Astrocyte of the cerebellum (primary cell): ENCODE results near the gene ANKRD33B.

Source experiments
- DNase-seq: peaks from one replicate; pipeline ENCODE4 v3.0.0-alpha.2; 2011; ENCODE audit warnings: low read depth
- H3K4me3 ChIP-seq: 2 replicates; pipeline ENCODE4 v1.5.1; 2011; ENCODE audit warnings: mild to moderate bottlenecking, low read depth, low read length, moderate library complexity
- in situ Hi-C: cut with HindIII; loops from 2 replicates; pipeline ENCODE4 v1.10.0; 2017; ENCODE audit warnings: low sequenced_read_pairs
- TF ChIP-seq, protein P1 (sequence below): IDR thresholded peaks from 2 replicates; pipeline ENCODE4 v1.5.1; 2012; ENCODE audit warnings: low read length, low read depth, moderate library complexity, mild to moderate bottlenecking; ENCODE audit errors: missing control alignments

ANKRD33B gene

DNA sequence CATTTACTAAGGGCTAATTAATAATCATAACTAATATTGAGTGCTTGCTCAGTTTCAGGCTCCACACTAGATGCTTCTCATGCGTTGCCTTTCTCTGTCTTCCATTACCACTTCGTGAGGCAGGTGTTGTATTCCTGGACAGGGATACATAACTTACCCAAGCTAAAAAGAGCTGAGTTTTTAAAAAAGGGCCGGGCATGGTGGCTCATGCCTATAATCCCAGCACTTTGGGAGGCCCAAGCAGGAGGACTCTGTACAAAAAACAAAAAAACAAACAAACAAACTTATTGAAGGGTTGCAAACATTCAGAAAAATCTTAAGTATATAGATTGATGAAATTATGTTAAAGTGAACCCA, 12.1 kb upstream of the ANKRD33B start:
- TF ChIP-seq, protein P1, sequence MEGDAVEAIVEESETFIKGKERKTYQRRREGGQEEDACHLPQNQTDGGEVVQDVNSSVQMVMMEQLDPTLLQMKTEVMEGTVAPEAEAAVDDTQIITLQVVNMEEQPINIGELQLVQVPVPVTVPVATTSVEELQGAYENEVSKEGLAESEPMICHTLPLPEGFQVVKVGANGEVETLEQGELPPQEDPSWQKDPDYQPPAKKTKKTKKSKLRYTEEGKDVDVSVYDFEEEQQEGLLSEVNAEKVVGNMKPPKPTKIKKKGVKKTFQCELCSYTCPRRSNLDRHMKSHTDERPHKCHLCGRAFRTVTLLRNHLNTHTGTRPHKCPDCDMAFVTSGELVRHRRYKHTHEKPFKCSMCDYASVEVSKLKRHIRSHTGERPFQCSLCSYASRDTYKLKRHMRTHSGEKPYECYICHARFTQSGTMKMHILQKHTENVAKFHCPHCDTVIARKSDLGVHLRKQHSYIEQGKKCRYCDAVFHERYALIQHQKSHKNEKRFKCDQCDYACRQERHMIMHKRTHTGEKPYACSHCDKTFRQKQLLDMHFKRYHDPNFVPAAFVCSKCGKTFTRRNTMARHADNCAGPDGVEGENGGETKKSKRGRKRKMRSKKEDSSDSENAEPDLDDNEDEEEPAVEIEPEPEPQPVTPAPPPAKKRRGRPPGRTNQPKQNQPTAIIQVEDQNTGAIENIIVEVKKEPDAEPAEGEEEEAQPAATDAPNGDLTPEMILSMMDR, result no peak
- no peak for DNase-seq
- no peak overlapping the region for H3K4me3 ChIP-seq
- in situ Hi-C loops, result no loop called here

DNA sequence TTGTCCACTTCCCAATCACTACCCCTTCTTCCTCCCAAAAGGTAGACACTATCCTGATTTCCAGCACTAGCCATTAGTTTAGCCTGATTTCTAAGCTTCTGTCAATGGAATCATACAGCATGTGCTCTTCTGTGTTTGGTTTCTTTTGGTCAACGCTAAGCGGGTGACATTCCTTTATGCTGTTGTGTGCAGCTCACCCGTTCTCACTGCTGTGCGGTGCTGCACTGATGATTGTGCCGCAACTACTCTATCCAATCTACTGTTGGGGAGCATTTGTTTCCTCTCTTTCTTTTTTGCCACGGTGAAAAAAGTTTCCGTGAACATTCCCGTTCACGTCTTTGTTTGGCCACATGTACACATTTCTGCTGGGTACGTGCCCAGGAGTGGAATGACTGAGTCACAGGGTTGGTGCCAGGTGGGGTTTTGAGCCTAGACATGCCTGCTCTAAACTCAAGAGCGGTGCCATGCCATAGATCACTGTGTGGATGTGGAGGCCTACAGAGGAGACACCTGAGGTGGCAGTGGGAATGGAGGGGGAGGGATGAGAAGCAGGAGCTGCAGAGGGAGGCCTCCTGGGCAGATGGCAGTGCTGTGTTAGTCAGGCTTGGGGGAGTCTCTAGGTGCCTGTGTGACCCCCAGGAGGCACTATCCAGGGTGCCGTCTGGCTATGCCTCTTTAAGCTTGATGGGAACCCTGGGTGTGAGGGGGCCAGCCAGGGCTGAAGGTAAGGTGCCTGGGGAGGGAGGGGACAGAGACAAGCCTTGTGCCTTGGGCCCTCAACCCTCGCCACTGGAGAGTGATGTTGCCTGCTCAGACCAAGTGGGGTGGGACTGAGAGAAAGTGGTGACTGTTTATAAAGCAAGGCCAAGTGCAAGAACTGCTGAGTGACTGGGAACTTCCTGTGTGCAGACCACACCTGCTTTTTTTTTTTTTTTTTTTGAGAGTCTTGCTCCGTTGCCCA, 11.4 kb upstream of the ANKRD33B start:
- no peak overlapping the region for H3K4me3 ChIP-seq
- no peak for DNase-seq
- TF ChIP-seq, protein P1, result no peak
- in situ Hi-C loops, result no loop called here

DNA sequence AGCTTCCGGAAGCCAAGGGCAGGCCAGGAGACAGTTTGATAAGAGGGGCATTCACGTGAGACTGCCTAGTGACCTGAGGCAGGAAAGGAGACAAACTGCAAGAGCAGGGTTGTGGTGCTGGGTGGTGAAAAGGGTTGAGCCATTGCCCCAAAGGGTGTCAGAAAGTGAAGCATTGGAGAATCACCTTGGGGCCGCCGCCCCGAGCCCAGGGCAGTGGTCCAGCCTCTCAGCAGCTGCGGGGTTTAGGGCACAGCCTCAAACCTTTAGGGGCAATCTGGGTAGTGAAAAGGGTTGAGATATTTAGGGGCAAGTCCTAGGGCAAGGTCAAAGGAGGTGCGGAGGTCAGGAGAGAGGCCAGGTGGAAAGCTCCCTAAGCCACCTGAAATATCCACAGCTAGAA, 10.4 kb upstream of the ANKRD33B start:
- H3K4me3 ChIP-seq, result no peak overlapping the region
- DNase-seq, result no peak
- in situ Hi-C loops, result no loop called here
- TF ChIP-seq, protein P1, result no peak

DNA sequence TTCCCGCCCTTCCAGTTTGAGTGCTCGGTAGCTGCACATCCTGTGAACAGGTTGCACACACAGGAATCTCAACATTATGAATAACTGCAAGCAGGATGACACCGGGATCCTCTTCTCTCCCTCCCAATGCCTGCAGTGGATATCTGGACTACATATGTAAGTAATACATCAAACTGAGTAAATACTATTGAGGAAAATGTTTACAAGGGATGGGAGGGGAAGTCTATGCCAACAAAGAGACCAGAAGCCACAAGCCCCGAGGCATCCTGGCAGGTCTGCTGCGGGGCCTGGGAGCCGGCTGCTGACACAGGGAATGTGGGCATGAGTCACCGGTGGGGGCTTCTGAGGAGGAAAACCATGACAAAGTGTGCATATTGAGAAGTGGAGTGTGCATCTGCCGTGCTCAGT, 8.6 kb upstream of the ANKRD33B start:
- peak; percentile 79 for DNase-seq
- no peak overlapping the region for H3K4me3 ChIP-seq
- in situ Hi-C loops, result no loop called here
- TF ChIP-seq, protein P1, result no peak

DNA sequence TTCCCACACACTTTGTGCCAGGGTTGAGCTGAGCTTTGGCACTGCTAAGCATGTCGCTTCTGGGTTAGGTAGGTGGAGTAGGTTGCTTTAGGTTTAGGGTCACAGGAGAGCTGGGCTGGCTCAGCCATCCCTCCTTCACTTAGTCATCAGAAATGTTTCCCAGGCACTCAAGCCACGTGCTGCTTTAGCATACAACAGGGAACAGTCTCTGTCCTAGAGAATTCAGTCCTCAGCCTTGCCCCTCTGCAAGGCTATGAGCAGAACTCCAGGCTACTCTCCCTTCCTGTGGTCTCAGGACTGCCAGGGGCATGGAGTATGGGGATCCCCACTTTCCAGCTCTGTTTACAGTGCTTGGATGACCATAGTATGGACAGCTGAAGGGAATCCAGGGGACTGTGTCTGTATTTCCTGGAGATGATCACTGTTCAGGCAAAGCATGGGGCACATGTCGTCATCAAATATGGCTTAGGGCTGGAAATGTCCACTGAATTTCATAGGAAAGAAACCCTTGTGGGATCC, 7.5 kb upstream of the ANKRD33B start:
- no peak overlapping the region for H3K4me3 ChIP-seq
- in situ Hi-C loops, result no loop called here
- TF ChIP-seq, protein P1, result no peak
- DNase-seq, result no peak

DNA sequence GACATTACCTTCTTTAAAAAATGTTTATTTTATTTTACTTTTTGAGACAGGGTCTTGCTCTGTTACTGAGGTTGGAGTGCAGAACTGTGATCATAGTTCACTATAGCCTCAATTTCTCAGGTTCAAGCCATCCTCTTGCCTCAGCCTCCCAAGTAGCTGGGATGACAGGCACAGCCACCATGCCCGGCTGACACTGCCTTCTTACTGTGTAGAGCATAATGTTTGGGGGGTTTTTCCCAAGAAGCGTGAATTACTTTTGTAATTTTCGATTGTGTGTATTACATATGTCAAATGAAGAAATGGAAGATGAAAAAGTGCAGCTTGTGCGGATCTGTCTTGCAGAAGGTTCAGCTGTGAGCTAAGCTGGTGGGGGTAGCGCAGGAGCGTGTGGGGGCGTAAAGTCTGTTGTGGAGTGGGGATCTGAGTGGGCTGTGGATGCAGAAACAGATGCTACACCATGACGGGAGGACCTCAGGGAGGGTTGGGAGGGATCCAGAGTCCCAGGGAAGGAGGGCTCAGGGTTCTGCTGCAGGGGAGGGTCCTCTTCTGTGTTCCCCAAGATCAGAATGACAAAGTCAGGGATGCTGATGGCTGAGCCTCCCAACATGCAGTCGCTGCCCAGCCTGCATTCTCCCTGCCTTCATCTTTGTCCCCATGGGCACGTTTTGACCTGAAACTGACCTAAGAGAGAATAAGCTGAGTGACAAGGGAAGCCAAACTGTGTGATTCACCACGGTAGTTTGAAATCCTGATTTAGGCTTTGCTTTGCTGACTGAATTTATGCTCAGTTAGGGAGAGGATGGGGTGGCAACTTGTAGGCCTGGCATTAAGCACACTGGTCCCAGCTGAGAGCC, 6.8 kb upstream of the ANKRD33B start:
- TF ChIP-seq, protein P1, result no peak
- no peak for DNase-seq
- in situ Hi-C loops, result no loop called here
- H3K4me3 ChIP-seq, result no peak overlapping the region
